ENCODE results near the gene RPL7A.

GRCh38 chr9:133361507-133362092, 13.6 kb downstream of the RPL7A start:
- TF ChIP-seq CTCF (conservative IDR thresholded peaks at IDR 0.05; ENCODE audit: low read depth, low read length) (no peak), EZH2phosphoT487 (IDR thresholded peaks at IDR 0.05; ENCODE audit: borderline replicate concordance, low read length) (no peak), EZH2 (IDR thresholded peaks at IDR 0.05; ENCODE audit: low read length, unreplicated experiment) (no peak)
